Measurements from ENCODE around the gene KIZ. TPM values are rescaled to one million over a fixed set of nuclear protein-coding genes. Genes with fewer than 3 reads are reported as not detected.

Gene KIZ
- total and polyA plus RNA-seq, 12 donors, result 8.3 to 38.2 (median 26.5) TPM

DNA sequence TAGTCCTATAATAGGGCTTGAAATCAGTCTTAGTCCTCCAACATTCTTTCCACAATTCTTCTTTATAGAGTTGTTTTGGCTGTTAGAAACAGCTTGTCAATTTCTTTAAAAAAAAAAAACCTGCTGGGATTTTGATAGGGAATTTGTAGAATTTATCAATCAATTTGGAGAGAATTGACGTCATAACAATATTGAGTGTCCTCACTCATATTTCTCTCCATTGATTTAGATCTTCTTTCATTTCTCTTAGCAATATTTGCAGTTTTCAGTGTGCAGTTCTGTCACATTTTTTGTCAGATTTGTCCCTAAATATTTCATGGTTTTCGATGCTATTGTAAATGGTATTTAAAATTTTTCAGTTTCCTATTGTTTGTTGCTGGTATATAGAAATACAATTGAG lies 14.5 kb upstream of the KIZ start:
- Histone ChIP-seq H3K36me3 (no peaks in the 10 kb centered on the region), H3K27me3 (peaks cover 3 to 76% (median 51%) of the 10 kb centered on the region in 7 donors), H3K4me3 (no peak overlapping the region), H3K9me3 (no peaks in the 10 kb centered on the region), H3K4me1 (peaks cover 0 to 1% (median 0%) of the 10 kb centered on the region in 9 donors), H3K27ac (no peak overlapping the region)
- 76 to 84% methylated on average over 2 of the region's 2 CpGs for whole genome bisulfite sequencing, 2 donors
- ATAC-seq, result no peak
- TF ChIP-seq, protein P1, sequence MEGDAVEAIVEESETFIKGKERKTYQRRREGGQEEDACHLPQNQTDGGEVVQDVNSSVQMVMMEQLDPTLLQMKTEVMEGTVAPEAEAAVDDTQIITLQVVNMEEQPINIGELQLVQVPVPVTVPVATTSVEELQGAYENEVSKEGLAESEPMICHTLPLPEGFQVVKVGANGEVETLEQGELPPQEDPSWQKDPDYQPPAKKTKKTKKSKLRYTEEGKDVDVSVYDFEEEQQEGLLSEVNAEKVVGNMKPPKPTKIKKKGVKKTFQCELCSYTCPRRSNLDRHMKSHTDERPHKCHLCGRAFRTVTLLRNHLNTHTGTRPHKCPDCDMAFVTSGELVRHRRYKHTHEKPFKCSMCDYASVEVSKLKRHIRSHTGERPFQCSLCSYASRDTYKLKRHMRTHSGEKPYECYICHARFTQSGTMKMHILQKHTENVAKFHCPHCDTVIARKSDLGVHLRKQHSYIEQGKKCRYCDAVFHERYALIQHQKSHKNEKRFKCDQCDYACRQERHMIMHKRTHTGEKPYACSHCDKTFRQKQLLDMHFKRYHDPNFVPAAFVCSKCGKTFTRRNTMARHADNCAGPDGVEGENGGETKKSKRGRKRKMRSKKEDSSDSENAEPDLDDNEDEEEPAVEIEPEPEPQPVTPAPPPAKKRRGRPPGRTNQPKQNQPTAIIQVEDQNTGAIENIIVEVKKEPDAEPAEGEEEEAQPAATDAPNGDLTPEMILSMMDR (IDR thresholded peaks at IDR 0.05), result no peak
- intact Hi-C loops (cut with DNase I), result no loop called here
- DNase-seq, result no peak

DNA sequence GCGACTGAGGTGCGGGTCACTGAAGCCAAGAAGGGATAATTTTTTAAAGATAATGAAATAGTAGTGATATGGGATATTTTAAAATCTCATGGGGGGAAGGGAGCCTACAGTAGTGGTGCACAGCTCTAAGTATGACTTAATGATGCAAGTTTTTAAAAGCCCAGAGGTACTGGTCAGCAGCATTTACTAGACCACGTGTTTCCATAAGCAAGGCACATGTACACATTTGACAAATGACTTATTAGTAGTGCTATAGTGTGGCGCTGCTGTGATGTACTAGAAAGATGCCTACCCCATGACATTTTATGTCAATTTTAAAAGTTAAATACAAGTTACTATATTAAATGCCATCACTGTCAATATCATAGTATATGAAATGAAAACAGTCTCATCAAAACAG lies 12.2 kb upstream of the KIZ start:
- DNase-seq, result no peak
- WGBS, 2 donors, result 85 to 88% methylated on average over 4 of the region's 4 CpGs
- no peaks in the 10 kb centered on the region for H3K36me3 ChIP-seq
- intact Hi-C loops (cut with DNase I), result no loop called here
- peaks cover 0 to 71% (median 36%) of the 10 kb centered on the region in 7 donors for H3K27me3 ChIP-seq
- H3K4me3 ChIP-seq, result no peak overlapping the region
- H3K27ac ChIP-seq, result no peak overlapping the region
- H3K4me1 ChIP-seq, result no peaks in the 10 kb centered on the region
- TF ChIP-seq, protein P1 (IDR thresholded peaks at IDR 0.05), result no peak
- no peak for ATAC-seq
- no peaks in the 10 kb centered on the region for H3K9me3 ChIP-seq

DNA sequence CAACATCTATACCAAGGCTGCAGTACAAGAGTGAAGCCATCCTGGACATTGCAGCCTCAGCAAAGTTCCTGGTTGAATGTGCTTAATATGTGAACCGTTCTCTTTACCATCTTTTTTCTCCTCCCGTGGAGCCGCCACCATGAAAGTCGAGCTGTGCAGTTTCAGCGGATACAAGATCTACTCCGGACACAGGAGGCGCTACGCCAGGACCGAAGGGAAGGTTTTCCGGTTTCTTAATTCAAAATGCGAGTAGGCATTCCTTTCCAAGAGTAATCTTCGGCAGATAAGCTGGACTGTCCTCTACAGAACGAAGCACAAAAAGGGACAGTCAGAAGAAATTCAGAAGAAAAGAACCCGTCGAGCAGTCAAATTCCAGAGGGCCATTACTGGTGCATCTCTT lies 11.3 kb upstream of the KIZ start:
- DNase-seq (no peak), ATAC-seq (no peak)
- WGBS, 2 donors, result 86 to 91% methylated on average over 15 of the region's 15 CpGs
- Histone ChIP-seq H3K27ac (no peak overlapping the region), H3K36me3 (no peaks in the 10 kb centered on the region), H3K9me3 (no peaks in the 10 kb centered on the region), H3K4me1 (no peaks in the 10 kb centered on the region), H3K4me3 (no peak overlapping the region), H3K27me3 (peaks cover 0 to 71% (median 36%) of the 10 kb centered on the region in 7 donors)
- intact Hi-C loops (cut with DNase I), result no loop called here
- TF ChIP-seq, protein P1 (IDR thresholded peaks at IDR 0.05), result no peak

DNA sequence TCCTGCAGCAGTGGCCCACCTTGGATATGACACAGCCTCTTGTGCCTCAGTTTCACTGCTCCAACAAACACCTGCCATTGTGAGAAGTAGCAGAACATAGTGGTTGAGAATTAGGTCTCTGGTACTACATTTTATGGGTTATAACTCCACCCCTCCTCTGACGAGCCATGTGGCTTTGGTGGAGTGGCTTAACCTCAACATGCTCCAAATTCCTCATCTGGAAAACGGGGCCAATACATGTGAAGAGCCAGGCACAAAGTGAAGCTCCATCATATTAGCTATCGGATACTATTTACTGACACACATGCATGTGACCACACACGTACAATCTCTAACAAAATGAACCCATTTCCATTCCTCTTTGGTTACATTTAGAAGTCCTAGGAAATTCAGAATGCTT lies 8.4 kb upstream of the KIZ start:
- Histone ChIP-seq H3K4me1 (no peaks in the 10 kb centered on the region), H3K27ac (no peak overlapping the region), H3K4me3 (no peak overlapping the region), H3K36me3 (no peaks in the 10 kb centered on the region), H3K9me3 (no peaks in the 10 kb centered on the region), H3K27me3 (peaks cover 0 to 53% (median 36%) of the 10 kb centered on the region in 7 donors)
- TF ChIP-seq, protein P1 (IDR thresholded peaks at IDR 0.05), result no peak
- intact Hi-C loops (cut with DNase I), result no loop called here
- 70 to 83% methylated on average over 4 of the region's 4 CpGs for WGBS, 2 donors
- DNase-seq, result no peak
- ATAC-seq, result no peak
